ENCODE results near the gene VARS1. TPM values are rescaled to one million over a fixed set of nuclear protein-coding genes. Genes with fewer than 3 reads are reported as not detected.

The VARS1 gene
- total RNA-seq, 2 donors from 2014 or later: 49.0 to 60.8 TPM

GRCh38 chr6:31779908-31780307 lies 15.6 kb downstream of the VARS1 start:
- intact Hi-C loops (cut with DNase I): loop anchor here in 1 of 2 donors (10.0 kb wide), 1 partner anchor 1005 kb away; no protein-coding TSS in a partner anchor
- DNase-seq (ENCODE audit: low spot score): no peak

GRCh38 chr6:31778999-31779885 lies 16.3 kb downstream of the VARS1 start:
- intact Hi-C loops (cut with DNase I): loop anchor here in 1 of 2 donors (10.0 kb wide), 1 partner anchor 1006 kb away; no protein-coding TSS in a partner anchor
- peak; percentile 62 for DNase-seq (ENCODE audit: low spot score)

- no peak for DNase-seq (ENCODE audit: low spot score)
- intact Hi-C loops (cut with DNase I): loop anchor here in 1 of 2 donors (10.0 kb wide), 1 partner anchor 1007 kb away; no protein-coding TSS in a partner anchor
These were observed 17.4 kb downstream of the VARS1 start for GRCh38 chr6:31778193-31778592.

GRCh38 chr6:31777667-31778050 lies 17.9 kb downstream of the VARS1 start:
- intact Hi-C loops (cut with DNase I): loop anchor here in 1 of 2 donors (10.0 kb wide), 1 partner anchor 1007 kb away; no protein-coding TSS in a partner anchor
- DNase-seq (ENCODE audit: low spot score): no peak

- DNase-seq (ENCODE audit: low spot score): peak; percentile 90
These were observed 18.4 kb downstream of the VARS1 start, which contains the start of gene VWA7 for GRCh38 chr6:31776989-31777666. Gene VWA7, minus strand, starts transcription at chr6:31777328. Its CDS starts 549 bp downstream, at chr6:31776779.

GRCh38 chr6:31776485-31776988 lies 19.0 kb downstream of the VARS1 start:
- DNase-seq (ENCODE audit: low spot score): no peak
- intact Hi-C loops (cut with DNase I): loop anchor here in 1 of 2 donors (10.0 kb wide), 1 partner anchor 1008 kb away; no protein-coding TSS in a partner anchor

More at GRCh38 chr6:31776989-31777666, 18.4 kb downstream of the VARS1 start, which contains the start of gene VWA7:
- intact Hi-C loops (cut with DNase I): loop anchor here in 1 of 2 donors (10.0 kb wide), 1 partner anchor 1008 kb away; no protein-coding TSS in a partner anchor

GRCh38 chr6:31775633-31776484 lies 19.7 kb downstream of the VARS1 start:
- intact Hi-C loops (cut with DNase I): loop anchor here in 1 of 2 donors (10.0 kb wide), 1 partner anchor 1009 kb away; no protein-coding TSS in a partner anchor
- DNase-seq (ENCODE audit: low spot score): no peak

GRCh38 chr6:31775184-31775583 lies 20.4 kb downstream of the VARS1 start:
- DNase-seq (ENCODE audit: low spot score): no peak
- intact Hi-C loops (cut with DNase I): loop anchor here in 1 of 2 donors (10.0 kb wide), 1 partner anchor 1010 kb away; no protein-coding TSS in a partner anchor

GRCh38 chr6:31771992-31772358 lies 23.6 kb downstream of the VARS1 start:
- intact Hi-C loops (cut with DNase I): loop anchor here in 1 of 2 donors (10.0 kb wide), 1 partner anchor 1013 kb away; no protein-coding TSS in a partner anchor
- DNase-seq (ENCODE audit: low spot score): no peak

- intact Hi-C loops (cut with DNase I): loop anchor here in 1 of 2 donors (10.0 kb wide), 1 partner anchor 1014 kb away; no protein-coding TSS in a partner anchor
- no peak for DNase-seq (ENCODE audit: low spot score)
These were observed 24.7 kb downstream of the VARS1 start for GRCh38 chr6:31770860-31771259.

GRCh38 chr6:31769684-31770371 lies 25.7 kb downstream of the VARS1 start:
- peak; percentile 91 for DNase-seq (ENCODE audit: low spot score)
- intact Hi-C loops (cut with DNase I): loop anchor here (5.0 to 10.0 kb wide), 2 partner anchors 62 to 1015 kb away; no protein-coding TSS in a partner anchor

GRCh38 chr6:31768363-31769257 lies 26.9 kb downstream of the VARS1 start:
- intact Hi-C loops (cut with DNase I): loop anchor here in 1 of 2 donors (5.0 kb wide), 1 partner anchor 64 kb away; no protein-coding TSS in a partner anchor
- no peak for DNase-seq (ENCODE audit: low spot score)

GRCh38 chr6:31767096-31767645 lies 28.4 kb downstream of the VARS1 start:
- intact Hi-C loops (cut with DNase I): loop anchor here in 1 of 2 donors (5.0 kb wide), 1 partner anchor 65 kb away; no protein-coding TSS in a partner anchor
- no peak for DNase-seq (ENCODE audit: low spot score)

GRCh38 chr6:31765910-31766794 lies 29.4 kb downstream of the VARS1 start:
- intact Hi-C loops (cut with DNase I): loop anchor here (1.0 to 5.0 kb wide), 2 partner anchors 48 to 66 kb away; no protein-coding TSS in a partner anchor
- no peak for DNase-seq (ENCODE audit: low spot score)

- intact Hi-C loops (cut with DNase I): loop anchor here in 1 of 2 donors (5.0 kb wide), 1 partner anchor 67 kb away; no protein-coding TSS in a partner anchor
- DNase-seq (ENCODE audit: low spot score): no peak
These were observed 30.0 kb downstream of the VARS1 start for GRCh38 chr6:31765559-31765909.
